Mucosa of rectum (tissue), 2 donors: ENCODE data around the gene PDPN.

Experiments used
- H3K27ac ChIP-seq, 2 donors: one replicate each; pipeline ENCODE4 v1.7.0; 2013; ENCODE audit warnings: inconsistent platforms in 2 of 2, low read depth in 2 of 2, low read length in 2 of 2
- H3K27me3 ChIP-seq, 2 donors: one replicate each; pipeline ENCODE4 v1.7.0; 2013; ENCODE audit warnings: low read length in 2 of 2; ENCODE audit not compliant: control insufficient read depth in 2 of 2, insufficient read depth in 2 of 2
- H3K36me3 ChIP-seq, 2 donors: one replicate each; pipeline ENCODE4 v1.7.0; 2013; ENCODE audit warnings: low read length in 2 of 2; ENCODE audit not compliant: control insufficient read depth in 2 of 2, insufficient read depth in 2 of 2
- H3K4me1 ChIP-seq, 2 donors: one replicate each; pipeline ENCODE4 v1.7.0; 2013; ENCODE audit warnings: low read length in 2 of 2, mild to moderate bottlenecking in 1 of 2; ENCODE audit not compliant: control insufficient read depth in 2 of 2, insufficient read depth in 2 of 2
- H3K4me3 ChIP-seq, 2 donors: one replicate each; pipeline ENCODE4 v1.7.0; 2013; ENCODE audit warnings: low read length in 2 of 2
- H3K9ac ChIP-seq, 2 donors: one replicate each; pipeline ENCODE4 v1.7.0; 2013; ENCODE audit warnings: low read length in 2 of 2, low read depth in 1 of 2, mild to moderate bottlenecking in 1 of 2
- H3K9me3 ChIP-seq, 2 donors: one replicate each; pipeline ENCODE4 v1.7.0; 2013; ENCODE audit warnings: low read length in 2 of 2; ENCODE audit not compliant: control insufficient read depth in 2 of 2
- donor health status: healthy.
- donor health status: Normal muscosa, but diverticular disease.

The PDPN gene

DNA sequence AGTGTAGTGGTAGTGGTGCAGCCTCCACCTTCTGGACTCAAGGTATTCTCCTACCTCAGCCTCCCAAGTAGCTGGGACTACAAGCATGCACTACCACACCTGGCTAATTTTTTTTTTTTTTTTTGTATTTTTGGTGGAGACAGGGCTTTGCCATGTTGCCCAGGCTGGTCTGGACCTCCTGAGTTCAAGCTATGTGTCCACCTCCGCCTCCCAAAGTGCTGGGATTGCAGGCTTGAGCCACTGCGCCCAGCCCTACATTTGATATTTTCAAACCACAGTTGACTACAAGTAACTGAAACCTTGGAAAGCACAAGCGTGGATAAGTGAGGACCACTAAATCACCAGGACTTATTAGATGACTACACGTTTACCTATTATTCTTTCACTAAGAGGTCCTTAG lies 10.0 kb upstream of the PDPN start:
- H3K4me3 ChIP-seq = no peak overlapping the region
- no peak overlapping the region for H3K27ac ChIP-seq
- H3K36me3 ChIP-seq = no peaks in the 10 kb centered on the region
- no peak overlapping the region for H3K9ac ChIP-seq
- H3K27me3 ChIP-seq = no peaks in the 10 kb centered on the region
- H3K9me3 ChIP-seq = no peaks in the 10 kb centered on the region
- no peaks in the 10 kb centered on the region for H3K4me1 ChIP-seq

DNA sequence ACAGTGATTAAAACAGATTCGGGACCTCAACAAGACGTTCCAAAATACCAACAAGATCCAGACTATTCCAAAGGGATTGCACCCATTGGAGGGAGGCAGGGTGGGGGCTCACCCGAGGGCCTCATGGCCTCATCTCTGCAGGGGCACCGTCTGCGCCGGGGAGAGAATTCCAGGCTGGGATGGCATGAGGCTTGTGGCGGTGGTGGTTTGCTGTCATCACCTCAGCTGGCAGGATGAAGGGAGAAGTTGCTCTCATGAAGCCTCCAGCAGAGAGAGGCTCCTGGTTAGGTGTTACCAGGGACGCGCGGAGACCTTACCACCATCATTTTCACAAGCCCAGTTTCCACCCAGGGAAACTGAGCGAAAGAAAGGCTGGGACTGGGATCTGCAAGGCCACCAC lies 6.7 kb upstream of the PDPN start:
- no peaks in the 10 kb centered on the region for H3K4me1 ChIP-seq
- H3K27ac ChIP-seq = no peak overlapping the region
- H3K4me3 ChIP-seq = no peak overlapping the region
- H3K9ac ChIP-seq = no peak overlapping the region
- no peaks in the 10 kb centered on the region for H3K36me3 ChIP-seq
- no peaks in the 10 kb centered on the region for H3K27me3 ChIP-seq
- no peaks in the 10 kb centered on the region for H3K9me3 ChIP-seq

DNA sequence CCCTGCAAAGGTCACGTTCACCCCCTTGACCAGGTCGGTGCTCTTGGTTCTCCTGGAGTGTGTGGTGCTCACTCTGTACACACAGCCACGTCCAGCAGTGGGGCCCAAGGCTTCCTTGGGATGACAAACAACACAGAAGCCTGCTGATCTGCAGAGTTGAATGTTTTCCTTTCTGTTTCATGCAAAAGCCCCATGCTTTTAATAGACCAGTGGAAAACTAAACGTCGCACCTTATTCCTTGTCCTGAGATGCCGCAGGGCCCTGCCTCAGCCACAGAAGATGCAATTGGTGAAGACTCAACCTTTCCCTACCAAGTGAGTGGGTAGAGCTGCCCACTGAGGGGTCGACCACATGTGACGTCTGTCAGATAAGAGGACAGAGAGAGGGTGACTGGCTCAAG lies 5.8 kb upstream of the PDPN start:
- H3K9ac ChIP-seq = no peak overlapping the region
- H3K27me3 ChIP-seq = peaks cover 0 to 2% of the 10 kb centered on the region in 2 donors

DNA sequence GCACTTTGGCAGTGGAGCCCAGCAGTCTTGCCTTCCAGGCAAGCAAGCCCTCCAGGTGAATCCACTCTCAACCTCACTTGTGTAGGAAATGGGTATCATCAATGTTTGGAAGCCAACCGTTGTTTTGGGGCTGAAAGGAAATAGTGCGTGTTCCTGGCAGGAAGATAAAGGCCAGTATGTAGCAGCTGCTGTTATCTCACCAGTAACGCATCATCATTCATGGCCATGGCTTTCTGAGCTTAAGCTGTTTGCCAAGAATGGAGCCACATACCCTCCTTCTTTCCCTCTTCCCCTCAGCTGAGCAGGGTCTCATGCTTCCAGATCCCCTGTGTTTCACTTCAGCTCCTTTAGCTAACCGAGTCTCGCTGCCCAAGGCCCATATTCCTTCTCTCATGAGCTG lies 2.2 kb upstream of the PDPN start:
- H3K27ac ChIP-seq = no peak overlapping the region
- H3K4me1 ChIP-seq = no peaks in the 10 kb centered on the region
- H3K4me3 ChIP-seq = no peak overlapping the region
- no peaks in the 10 kb centered on the region for H3K9me3 ChIP-seq
- no peaks in the 10 kb centered on the region for H3K36me3 ChIP-seq
- H3K27me3 ChIP-seq = peaks cover 3 to 11% of the 10 kb centered on the region in 2 donors
- H3K9ac ChIP-seq = no peak overlapping the region

More for the DNA sequence above, 5.8 kb upstream of the PDPN start:
- H3K4me1 ChIP-seq = no peaks in the 10 kb centered on the region
- H3K4me3 ChIP-seq = no peak overlapping the region
- no peaks in the 10 kb centered on the region for H3K9me3 ChIP-seq
- no peaks in the 10 kb centered on the region for H3K36me3 ChIP-seq
- no peak overlapping the region for H3K27ac ChIP-seq

DNA sequence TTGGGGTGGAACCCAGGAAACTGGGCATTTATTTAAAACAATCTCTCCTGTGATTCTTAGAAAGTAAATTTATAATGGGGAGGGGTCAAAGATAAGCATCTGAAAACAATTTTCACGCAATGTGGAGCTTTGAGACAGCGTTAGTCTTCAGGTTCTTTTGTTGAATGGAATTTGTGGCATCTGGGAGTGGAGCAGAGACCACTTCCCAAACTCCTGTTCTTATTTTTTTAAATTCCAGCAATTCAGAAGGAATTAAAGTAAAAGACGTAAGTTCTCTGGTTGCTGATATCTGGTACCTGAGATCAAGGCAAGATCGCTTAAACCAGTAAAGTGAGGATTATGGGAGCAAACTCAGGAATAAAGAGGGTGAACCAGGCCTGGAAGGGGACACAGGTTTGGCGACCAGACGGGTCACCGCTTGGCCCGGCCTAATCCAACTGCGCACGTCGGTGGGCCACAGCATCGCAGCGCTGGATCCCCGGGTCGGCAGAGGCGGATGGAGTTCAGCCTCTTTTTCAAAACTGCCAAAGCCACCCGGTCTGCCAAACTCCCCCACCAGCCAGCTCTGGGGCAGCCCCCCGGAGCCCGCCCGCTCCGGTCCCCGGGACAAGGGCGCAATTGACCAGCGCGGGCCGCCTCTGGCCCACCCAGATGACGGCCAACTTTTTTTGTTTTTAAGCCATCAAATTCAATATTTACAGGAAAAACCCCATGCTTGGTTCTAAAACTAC lies 754 bp upstream of the PDPN start:
- Histone ChIP-seq H3K27ac (no peak overlapping the region), H3K4me3 (no peak overlapping the region), H3K9ac (no peak overlapping the region), H3K4me1 (no peaks in the 10 kb centered on the region), H3K36me3 (no peaks in the 10 kb centered on the region), H3K9me3 (no peaks in the 10 kb centered on the region), H3K27me3 (peaks cover 3 to 14% of the 10 kb centered on the region in 2 donors)

DNA sequence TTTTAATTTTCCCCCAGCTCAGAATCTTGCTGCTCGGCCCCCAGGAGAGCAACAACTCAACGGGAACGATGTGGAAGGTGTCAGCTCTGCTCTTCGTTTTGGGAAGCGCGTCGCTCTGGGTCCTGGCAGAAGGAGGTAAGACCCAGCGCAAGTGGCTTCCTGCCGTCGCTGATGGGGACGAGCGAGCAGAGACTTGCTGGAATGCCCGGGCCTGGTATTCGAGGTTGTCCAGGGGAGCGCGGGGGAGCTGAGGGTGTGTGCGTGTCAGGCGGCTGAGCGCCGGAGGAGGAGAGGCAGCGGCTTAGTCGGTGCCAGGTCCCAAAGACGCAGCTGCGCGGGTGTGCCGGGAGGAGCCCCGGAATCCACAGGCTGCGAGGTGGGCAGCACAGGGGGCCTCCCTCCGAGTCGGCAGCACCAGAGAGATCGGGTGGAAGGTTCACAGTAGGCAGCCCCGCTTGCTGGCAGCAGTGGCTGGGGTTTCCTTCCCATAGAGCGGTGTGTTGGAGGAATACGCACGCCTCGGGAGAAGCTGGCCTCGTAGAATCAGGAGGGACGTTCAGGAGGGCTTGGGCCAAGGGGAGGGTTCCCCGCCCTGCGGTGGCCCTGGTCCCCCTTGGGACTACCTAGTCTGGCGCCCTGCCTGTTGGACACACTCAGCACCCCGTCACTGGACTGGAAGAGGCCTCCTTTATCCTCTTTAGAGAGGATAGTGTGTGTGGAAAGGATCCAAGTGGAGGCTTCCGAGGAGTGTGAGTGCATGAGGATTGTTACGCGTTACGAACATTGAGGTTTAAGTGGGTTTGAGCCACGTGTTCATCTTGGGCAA lies 547 bp downstream of the PDPN start:
- H3K27ac ChIP-seq = peak overlapping the region; percentile 32 to 34
- peak overlapping the region; percentile 28 to 49 for H3K9ac ChIP-seq
- H3K9me3 ChIP-seq = no peaks in the 10 kb centered on the region
- peak overlapping the region; percentile 55 to 57 for H3K4me3 ChIP-seq
- peaks cover 3 to 14% of the 10 kb centered on the region in 2 donors for H3K27me3 ChIP-seq
- no peaks in the 10 kb centered on the region for H3K4me1 ChIP-seq
- no peaks in the 10 kb centered on the region for H3K36me3 ChIP-seq

DNA sequence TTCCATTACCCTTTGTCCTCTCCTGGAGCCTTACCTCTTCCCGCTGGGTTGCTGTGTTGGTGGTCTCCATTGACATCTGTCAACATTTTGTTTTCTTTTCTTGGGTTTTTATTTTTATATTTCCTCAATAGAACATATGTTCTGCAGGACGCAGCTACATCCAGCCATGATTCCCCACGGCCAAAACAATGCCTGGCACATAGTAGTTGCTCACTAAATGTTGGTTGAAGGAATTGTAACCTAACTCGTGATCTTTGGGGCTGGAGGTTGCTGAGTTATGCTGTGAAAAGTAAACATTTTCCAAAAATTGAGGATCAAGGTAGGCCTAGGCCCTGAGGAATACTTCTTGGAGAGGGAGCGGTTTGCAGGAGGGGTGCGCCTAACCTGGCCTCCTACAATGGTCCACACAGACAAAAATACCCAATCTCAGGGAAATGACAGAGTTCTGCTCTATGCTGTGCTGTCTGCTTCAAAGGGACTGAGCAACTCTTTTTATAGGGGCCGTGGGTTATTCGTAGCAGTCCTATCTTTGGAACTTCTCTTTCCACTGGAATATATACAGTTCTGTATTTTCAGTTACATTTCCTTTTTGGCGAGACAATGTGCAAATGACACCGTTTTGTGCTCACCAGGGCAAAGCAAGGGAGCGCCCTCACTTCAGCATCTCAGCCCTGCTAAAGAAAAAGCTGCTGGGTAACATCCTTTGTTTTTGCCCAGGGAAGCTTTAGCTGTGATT lies 1.4 kb downstream of the PDPN start:
- H3K9me3 ChIP-seq = no peaks in the 10 kb centered on the region
- H3K27me3 ChIP-seq = peaks cover 3 to 14% of the 10 kb centered on the region in 2 donors
- H3K4me3 ChIP-seq = no peak overlapping the region
- no peaks in the 10 kb centered on the region for H3K4me1 ChIP-seq
- no peak overlapping the region for H3K27ac ChIP-seq
- H3K36me3 ChIP-seq = no peaks in the 10 kb centered on the region
- peak overlapping the region in 1 of 2 donors; percentile 49 for H3K9ac ChIP-seq

DNA sequence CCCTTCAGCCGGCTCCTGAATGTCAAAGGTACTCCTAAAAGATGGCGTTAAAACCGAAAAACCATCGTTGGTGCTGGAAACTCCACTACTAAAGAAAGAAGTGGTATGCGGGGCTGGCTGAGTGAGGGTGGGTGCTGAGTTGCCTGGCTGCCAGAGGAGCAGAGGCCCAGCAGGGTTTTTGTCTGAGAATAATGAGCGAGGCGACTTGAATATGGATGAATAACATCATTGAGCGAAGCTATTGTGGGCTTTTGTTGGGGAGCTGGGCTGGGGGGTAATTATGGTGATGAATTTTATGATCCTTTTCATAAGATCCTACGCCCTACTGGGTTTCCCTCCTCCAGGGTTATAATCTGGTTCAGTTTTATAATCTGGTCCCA lies 2.0 kb downstream of the PDPN start:
- H3K9me3 ChIP-seq = no peaks in the 10 kb centered on the region
- peaks cover 3 to 14% of the 10 kb centered on the region in 2 donors for H3K27me3 ChIP-seq
- H3K4me3 ChIP-seq = no peak overlapping the region
- no peaks in the 10 kb centered on the region for H3K4me1 ChIP-seq
- H3K27ac ChIP-seq = no peak overlapping the region
- no peaks in the 10 kb centered on the region for H3K36me3 ChIP-seq
- no peak overlapping the region for H3K9ac ChIP-seq

DNA sequence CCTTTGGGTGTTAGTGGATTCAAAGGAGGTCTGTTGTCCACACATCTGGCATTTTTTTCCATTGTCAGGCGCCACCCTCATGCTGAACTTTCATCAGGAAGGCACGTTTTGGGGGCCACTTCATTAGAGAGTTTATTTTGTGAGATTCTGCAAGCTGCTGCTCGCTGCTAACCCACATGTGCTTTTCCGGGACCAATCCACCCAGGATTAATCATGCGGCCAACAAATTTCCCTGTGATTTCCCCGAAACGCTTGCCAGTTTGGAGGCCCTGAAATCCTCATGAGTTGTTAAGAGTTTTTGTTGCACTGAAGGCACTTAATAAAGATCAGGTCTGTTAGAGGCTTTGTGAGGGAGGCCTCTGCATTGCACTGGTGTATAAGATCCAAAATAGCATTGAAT lies 2.4 kb downstream of the PDPN start:
- no peaks in the 10 kb centered on the region for H3K9me3 ChIP-seq
- H3K4me3 ChIP-seq = no peak overlapping the region
- H3K9ac ChIP-seq = no peak overlapping the region
- H3K4me1 ChIP-seq = no peaks in the 10 kb centered on the region
- H3K36me3 ChIP-seq = no peaks in the 10 kb centered on the region
- H3K27ac ChIP-seq = no peak overlapping the region
- peaks cover 3 to 14% of the 10 kb centered on the region in 2 donors for H3K27me3 ChIP-seq
